ENCODE results near the gene MAP3K8. TPM values are rescaled to one million over a fixed set of nuclear protein-coding genes. Genes with fewer than 3 reads are reported as not detected.

Gene MAP3K8
- total and polyA plus RNA-seq, 9 of the 15 experiments (the other 6 are each of a cell fraction or from before 2014, with no cell fraction given): 6.9 to 23.6 (median 13.6) TPM

DNA sequence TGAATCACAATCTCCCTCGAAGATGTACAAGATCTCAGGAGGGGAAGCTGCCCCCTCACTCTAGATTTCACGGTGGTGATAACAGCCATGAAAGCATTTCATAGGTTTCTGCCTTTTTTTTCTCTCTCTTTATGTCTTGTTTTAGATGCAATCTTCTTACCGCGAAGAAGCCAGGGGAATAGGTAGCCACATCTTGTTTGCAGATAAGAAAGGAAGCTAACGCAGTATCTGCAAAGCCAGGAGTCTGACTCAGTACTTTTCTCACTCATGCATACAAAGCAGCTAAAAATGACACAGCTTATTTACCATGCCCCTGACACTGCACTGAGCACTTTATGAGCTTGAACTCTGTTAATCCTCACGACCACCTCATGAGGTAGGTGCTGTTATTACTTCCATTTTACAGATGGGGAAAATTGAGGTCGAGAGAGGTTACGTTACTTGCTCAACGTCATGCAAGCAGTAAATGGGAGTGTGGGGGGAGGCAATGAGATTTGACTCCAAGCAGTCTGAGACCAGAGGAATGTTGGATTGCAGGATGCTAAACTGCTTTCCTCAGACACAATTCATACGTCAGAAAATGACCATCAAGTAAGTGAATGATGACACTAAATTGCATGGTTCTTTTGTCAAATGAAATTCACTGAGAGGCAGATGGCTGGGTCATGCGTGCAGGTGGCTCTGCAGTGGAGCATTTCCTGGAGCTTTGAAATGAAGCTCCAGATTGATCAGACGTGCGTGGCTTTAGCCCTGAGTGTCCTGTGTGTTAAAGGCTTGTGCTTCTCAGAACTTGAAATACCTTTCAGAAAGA, 3.3 kb downstream of the MAP3K8 start (continued):
- TF ChIP-seq, protein P1, sequence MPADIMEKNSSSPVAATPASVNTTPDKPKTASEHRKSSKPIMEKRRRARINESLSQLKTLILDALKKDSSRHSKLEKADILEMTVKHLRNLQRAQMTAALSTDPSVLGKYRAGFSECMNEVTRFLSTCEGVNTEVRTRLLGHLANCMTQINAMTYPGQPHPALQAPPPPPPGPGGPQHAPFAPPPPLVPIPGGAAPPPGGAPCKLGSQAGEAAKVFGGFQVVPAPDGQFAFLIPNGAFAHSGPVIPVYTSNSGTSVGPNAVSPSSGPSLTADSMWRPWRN (IDR thresholded peaks at IDR 0.05; ENCODE audit: low read depth): peak; percentile 84
- TF ChIP-seq, protein P2, sequence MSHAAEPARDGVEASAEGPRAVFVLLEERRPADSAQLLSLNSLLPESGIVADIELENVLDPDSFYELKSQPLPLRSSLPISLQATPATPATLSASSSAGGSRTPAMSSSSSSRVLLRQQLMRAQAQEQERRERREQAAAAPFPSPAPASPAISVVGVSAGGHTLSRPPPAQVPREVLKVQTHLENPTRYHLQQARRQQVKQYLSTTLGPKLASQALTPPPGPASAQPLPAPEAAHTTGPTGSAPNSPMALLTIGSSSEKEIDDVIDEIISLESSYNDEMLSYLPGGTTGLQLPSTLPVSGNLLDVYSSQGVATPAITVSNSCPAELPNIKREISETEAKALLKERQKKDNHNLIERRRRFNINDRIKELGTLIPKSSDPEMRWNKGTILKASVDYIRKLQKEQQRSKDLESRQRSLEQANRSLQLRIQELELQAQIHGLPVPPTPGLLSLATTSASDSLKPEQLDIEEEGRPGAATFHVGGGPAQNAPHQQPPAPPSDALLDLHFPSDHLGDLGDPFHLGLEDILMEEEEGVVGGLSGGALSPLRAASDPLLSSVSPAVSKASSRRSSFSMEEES (CRISPR knock-in tag; IDR thresholded peaks at IDR 0.05): no peak
- TF ChIP-seq MITF (IDR thresholded peaks at IDR 0.05): no peak; the same call in 1 of the 2 replicates
- TF ChIP-seq CSDE1 (IDR thresholded peaks at IDR 0.05): peak in 1 of 2 experiments; percentile 14; a peak in 1 of 4 replicates
- TF ChIP-seq NCOA4 (IDR thresholded peaks at IDR 0.05; ENCODE audit: partially characterized antibody): peak; percentile 64
- TF ChIP-seq GABPA (tag; conservative IDR thresholded peaks at IDR 0.05; ENCODE audit: low read depth): no peak; the same call in 1 of the 2 replicates
- no peak for TF ChIP-seq RBM14 (IDR thresholded peaks at IDR 0.05; ENCODE audit: borderline replicate concordance, insufficient read depth, low read depth, low read length)
- peak; percentile 70; the same call in 1 of the 2 replicates for TF ChIP-seq ZNF24 (IDR thresholded peaks at IDR 0.05)
- no peak for TF ChIP-seq PBX2 (CRISPR knock-in tag; IDR thresholded peaks at IDR 0.05; ENCODE audit: low read depth)
- no peak for TF ChIP-seq PBX2 (tag; conservative IDR thresholded peaks at IDR 0.05; ENCODE audit: low read depth)
- TF ChIP-seq, protein P3, sequence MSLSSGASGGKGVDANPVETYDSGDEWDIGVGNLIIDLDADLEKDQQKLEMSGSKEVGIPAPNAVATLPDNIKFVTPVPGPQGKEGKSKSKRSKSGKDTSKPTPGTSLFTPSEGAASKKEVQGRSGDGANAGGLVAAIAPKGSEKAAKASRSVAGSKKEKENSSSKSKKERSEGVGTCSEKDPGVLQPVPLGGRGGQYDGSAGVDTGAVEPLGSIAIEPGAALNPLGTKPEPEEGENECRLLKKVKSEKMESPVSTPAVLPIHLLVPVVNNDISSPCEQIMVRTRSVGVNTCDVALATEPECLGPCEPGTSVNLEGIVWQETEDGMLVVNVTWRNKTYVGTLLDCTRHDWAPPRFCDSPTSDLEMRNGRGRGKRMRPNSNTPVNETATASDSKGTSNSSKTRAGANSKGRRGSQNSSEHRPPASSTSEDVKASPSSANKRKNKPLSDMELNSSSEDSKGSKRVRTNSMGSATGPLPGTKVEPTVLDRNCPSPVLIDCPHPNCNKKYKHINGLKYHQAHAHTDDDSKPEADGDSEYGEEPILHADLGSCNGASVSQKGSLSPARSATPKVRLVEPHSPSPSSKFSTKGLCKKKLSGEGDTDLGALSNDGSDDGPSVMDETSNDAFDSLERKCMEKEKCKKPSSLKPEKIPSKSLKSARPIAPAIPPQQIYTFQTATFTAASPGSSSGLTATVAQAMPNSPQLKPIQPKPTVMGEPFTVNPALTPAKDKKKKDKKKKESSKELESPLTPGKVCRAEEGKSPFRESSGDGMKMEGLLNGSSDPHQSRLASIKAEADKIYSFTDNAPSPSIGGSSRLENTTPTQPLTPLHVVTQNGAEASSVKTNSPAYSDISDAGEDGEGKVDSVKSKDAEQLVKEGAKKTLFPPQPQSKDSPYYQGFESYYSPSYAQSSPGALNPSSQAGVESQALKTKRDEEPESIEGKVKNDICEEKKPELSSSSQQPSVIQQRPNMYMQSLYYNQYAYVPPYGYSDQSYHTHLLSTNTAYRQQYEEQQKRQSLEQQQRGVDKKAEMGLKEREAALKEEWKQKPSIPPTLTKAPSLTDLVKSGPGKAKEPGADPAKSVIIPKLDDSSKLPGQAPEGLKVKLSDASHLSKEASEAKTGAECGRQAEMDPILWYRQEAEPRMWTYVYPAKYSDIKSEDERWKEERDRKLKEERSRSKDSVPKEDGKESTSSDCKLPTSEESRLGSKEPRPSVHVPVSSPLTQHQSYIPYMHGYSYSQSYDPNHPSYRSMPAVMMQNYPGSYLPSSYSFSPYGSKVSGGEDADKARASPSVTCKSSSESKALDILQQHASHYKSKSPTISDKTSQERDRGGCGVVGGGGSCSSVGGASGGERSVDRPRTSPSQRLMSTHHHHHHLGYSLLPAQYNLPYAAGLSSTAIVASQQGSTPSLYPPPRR (CRISPR knock-in tag; IDR thresholded peaks at IDR 0.05; ENCODE audit: borderline replicate concordance): no peak
- TF ChIP-seq, protein P4, sequence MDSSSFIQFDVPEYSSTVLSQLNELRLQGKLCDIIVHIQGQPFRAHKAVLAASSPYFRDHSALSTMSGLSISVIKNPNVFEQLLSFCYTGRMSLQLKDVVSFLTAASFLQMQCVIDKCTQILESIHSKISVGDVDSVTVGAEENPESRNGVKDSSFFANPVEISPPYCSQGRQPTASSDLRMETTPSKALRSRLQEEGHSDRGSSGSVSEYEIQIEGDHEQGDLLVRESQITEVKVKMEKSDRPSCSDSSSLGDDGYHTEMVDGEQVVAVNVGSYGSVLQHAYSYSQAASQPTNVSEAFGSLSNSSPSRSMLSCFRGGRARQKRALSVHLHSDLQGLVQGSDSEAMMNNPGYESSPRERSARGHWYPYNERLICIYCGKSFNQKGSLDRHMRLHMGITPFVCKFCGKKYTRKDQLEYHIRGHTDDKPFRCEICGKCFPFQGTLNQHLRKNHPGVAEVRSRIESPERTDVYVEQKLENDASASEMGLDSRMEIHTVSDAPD (CRISPR knock-in tag; IDR thresholded peaks at IDR 0.05): no peak
- TF ChIP-seq MAFF (IDR thresholded peaks at IDR 0.05; ENCODE audit: low read length): peak; percentile 97
